Esophagus muscularis mucosa (tissue), 3 donors: ENCODE measurements around the gene ZC3H7B.

Experiments used
- CTCF ChIP-seq, 3 experiments: fragments of 200-600 bp in 2 of 3; fragments of 450-650 bp in 1 of 3; sonication (generic) in 2 of 3; IDR thresholded peaks; one replicate each; pipeline ENCODE4 v1.5.1; 2017 to 2019; ENCODE audit warnings: antibody characterized with exemption in 3 of 3, mild to moderate bottlenecking in 2 of 3, moderate library complexity in 1 of 3
- POLR2A ChIP-seq: fragments of 450-650 bp; IDR thresholded peaks from one replicate; pipeline ENCODE4 v1.6.1; 2017; ENCODE audit warnings: antibody characterized with exemption, moderate library complexity, mild to moderate bottlenecking, low read depth

GRCh38 chr22:41300661-41301060, 664 bp upstream of the ZC3H7B start:
- no peak for TF ChIP-seq CTCF (IDR thresholded peaks at IDR 0.05)
- TF ChIP-seq POLR2A, result no peak
